ENCODE results near the gene ZMYND8.

DNA sequence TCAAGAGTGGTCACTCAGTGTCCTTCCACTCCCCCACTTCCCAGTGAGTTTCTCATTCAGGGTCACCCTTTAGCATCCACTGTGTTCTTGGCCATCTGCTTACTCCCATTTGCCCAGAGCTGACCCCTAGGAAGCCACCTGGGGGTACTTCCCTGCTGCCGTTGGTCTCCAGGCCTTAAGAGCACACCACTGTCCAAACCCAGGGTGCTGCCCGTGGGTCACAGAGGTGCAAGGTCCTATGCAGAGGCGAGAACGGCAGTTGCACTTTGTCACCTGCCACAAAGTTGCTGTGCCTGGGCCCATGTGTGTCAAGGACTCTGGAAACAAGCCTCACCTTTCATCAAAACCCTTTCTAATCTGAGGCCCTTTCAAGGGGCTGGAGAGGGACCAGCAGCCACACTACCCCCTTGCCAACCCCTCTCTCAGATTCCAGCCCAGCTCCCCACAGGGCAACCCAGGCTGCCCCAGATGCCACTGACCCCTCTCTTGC lies 191.1 kb downstream of the ZMYND8 start:
- TF ChIP-seq, protein P1, sequence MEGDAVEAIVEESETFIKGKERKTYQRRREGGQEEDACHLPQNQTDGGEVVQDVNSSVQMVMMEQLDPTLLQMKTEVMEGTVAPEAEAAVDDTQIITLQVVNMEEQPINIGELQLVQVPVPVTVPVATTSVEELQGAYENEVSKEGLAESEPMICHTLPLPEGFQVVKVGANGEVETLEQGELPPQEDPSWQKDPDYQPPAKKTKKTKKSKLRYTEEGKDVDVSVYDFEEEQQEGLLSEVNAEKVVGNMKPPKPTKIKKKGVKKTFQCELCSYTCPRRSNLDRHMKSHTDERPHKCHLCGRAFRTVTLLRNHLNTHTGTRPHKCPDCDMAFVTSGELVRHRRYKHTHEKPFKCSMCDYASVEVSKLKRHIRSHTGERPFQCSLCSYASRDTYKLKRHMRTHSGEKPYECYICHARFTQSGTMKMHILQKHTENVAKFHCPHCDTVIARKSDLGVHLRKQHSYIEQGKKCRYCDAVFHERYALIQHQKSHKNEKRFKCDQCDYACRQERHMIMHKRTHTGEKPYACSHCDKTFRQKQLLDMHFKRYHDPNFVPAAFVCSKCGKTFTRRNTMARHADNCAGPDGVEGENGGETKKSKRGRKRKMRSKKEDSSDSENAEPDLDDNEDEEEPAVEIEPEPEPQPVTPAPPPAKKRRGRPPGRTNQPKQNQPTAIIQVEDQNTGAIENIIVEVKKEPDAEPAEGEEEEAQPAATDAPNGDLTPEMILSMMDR (IDR thresholded peaks at IDR 0.05), result no peak
- no peak for TF ChIP-seq POLR2AphosphoS5 (IDR thresholded peaks at IDR 0.05)
